Activated CD4-positive, alpha-beta T cell treated with anti-CD3 and anti-CD28 coated beads, Interleukin-2, Interleukin-4, amounts not matched to agents 100 ng/mL and 50 ng/mL, durations not matched to agents 16 hours and 8 hours (primary cell): Measurements from ENCODE around the gene FAM53B.

Experiments used
- DNase-seq: peaks from one replicate; pipeline ENCODE4 v3.0.0-alpha.2; 2020; ENCODE audit warnings: low spot score

The FAM53B gene

DNA sequence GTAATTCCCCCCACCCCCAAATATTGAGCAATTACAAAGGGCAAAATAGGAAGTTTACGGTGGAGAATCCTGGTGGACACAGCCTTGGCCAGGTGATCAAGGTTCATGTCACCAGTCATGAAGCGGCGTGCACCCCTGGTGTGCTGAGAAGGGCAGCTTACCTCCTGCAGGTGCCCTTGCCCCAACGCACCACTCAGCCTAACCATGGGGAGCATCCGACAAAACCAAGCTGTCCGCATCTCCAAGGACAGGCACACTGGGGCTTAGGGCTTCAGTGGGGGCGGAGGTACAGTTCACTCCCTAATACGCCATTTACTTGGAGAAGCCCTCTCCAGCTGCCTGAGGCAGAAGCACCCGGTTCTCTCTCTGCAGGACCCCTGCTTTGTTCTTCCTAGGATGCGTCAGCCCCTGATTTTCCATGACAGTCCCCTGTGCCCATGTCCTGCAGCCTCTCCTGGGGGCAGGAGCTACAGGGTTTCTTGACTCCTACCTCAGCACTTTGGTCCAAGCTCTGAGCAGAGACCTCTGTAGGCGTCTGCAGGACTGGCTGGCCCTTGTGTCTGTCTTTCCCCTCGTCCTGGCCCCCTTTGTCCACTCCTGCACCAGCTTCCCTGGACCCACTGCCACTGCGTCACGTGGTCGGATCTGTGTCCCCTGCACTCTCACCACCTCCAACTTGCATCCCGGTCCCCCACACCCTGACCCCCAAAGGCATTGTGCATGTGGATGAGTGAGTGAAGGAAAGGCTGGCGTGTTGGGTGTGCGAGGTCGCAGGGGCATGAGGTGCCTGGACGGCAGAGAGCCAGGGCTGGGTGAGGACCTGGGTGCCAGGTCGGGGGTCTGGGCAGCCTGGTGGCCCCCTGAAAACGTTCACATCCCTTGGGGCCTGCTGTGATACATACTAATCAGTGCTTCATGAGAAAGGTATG is 168.8 kb downstream of the FAM53B start:
- no peak for DNase-seq

DNA sequence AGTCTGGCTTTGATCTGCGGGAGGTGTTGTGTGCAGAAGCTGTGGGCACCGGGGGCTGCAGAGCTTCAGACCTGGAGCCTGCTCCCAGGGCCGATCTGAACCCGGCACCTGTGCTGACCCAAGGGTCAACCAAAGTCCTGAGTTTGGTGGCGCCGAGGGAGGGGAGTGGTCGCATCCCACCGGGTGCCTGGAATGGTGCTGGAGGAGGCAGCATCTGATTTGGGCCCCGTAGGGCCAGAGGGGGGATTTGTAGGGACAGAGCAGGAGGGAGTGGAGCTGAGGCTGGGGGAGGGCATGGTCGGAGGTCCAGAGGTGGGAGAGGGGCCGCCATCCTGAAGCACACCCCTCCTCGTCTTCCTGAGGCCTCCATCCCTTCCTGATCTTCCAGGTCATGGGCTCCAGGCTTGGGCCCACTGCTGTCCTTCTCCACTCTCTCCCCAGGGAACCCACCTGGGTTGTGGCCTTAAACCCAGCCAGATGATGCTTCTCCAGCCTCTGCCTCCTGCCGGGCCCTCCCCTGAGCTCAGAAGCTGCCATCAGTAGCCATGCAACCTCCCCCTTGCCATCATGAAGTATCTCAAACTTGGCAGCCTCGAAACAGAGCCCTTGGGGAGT is 169.6 kb downstream of the FAM53B start:
- DNase-seq = no peak

DNA sequence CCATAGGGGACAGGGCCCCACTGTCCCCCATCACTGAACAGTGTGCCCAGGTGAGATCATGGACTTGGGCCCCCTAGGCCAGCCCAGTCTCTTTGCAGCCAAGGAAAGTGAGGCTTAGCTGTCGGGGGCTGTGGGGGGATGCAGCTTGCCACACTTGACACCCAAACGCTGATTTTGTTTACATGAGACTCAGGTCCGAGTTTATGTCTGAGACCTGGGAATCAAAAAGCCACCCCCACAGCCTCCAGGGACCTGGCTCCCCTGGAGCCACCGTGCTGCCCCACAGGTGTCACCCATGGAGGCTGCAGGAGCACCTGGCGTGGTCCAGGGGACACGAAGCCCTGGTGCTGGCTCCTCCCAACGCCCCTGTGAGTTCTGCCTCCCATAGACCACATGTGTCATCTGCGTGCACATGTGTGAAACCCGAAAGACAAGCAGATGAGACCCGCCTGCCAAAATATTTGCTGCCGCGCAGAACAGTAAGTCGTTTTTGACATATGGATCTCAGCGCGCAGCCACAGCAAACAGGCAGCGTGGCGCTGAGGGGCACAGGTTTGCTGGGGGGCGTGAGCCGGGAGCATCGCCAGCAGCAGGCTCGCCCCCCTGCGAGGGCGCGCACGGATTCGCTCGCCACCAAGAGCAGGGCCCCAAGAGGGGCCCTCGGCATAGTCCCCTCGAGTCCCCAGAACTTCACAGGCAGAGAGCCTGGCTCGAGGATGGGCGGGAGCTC is 170.3 kb downstream of the FAM53B start:
- no peak for DNase-seq

- DNase-seq = no peak
Observed at GRCh38 chr10:124572751-124573150, 171.4 kb downstream of the FAM53B start.

DNA sequence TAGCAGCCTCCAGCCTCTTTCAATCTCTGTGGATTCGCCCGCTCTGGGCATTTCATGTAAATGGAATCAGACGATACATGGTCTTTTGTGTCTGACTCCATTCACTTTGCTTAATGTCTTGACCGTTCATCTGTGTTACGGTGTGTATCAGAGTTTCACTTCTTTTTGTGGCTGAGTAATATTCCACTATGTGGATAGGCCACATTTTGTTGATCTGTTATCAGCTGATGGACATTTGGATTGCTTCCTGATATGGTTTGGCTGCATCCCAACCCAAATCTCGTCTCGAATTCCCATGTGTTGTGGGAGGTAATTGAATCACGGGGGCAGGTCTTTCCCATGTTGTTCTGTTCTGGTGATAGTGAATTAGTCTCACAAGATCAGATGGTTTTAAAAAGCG is 173.5 kb downstream of the FAM53B start:
- no peak for DNase-seq

DNA sequence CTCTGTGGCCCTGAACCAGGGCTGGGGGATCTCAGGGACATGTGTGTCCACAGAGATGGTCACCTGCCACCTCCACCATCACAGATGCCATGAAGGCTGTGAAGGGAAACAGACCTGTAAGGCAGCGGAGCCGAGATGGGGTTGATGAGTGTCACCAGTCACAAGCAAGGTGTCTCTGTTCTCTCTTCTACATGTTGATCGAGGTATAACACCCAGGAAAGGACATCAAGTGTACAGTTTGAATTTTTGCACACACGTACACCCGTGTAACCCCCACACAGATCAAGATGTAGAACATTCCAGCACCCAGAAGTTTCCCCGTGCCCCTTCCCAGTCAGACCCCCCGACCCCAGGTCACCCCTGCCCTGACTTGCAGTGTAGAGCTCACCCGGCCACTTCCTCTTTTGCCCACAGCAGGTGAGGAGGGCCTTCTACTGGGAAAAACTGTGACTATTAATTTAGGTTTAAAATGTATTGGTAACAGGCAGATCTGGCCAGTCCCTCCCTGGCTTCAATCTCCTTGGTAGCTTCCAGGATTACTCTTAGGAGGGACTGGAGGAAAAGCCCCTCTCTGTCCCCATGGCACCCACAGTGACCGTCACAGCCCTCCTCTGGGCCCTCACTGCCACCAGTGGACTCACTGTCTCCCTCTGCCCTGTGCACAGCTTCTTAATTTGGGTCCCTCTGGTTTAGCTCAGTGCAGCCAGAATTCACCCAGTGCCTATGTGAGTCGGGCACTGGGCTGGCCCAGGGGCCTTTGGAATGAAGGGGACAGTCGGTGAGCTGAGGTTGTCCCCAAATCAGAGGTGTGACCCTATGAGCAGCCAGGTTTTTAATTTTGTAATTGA is 174.3 kb downstream of the FAM53B start:
- no peak for DNase-seq
